Fibroblast of lung (primary cell): Measurements from ENCODE around the gene KCP. TPM values are rescaled to one million over a fixed set of nuclear protein-coding genes. Genes with fewer than 3 reads are reported as not detected.
A peak's percentile ranks its signal among the peaks of the same experiment; 100 is the strongest.

Experiments used
- DNase-seq, 2 donors: peaks; one replicate each; pipeline versions ENCODE4 v3.0.0 to v3.0.0-alpha.2; 2010; ENCODE audit warnings: low read depth in 2 of 2
- H2AFZ ChIP-seq: 2 replicates; pipeline ENCODE4 v1.5.1; 2012; ENCODE audit warnings: low read length, control low read depth, inconsistent platforms
- H3K27ac ChIP-seq: 2 replicates; pipeline ENCODE4 v1.5.1; 2011; ENCODE audit warnings: low read length, control low read depth; ENCODE audit not compliant: insufficient read depth
- H3K27me3 ChIP-seq: 2 replicates; pipeline ENCODE4 v1.5.1; 2011; ENCODE audit warnings: mild to moderate bottlenecking, low read length; ENCODE audit not compliant: control insufficient read depth, insufficient read depth
- H3K36me3 ChIP-seq: 2 replicates; pipeline ENCODE4 v1.5.1; 2011; ENCODE audit warnings: low read length; ENCODE audit not compliant: control insufficient read depth, insufficient read depth
- H3K4me1 ChIP-seq: 2 replicates; pipeline ENCODE4 v1.5.1; 2011; ENCODE audit warnings: low read length; ENCODE audit not compliant: control insufficient read depth, insufficient read depth; ENCODE audit errors: extremely low read depth
- H3K4me2 ChIP-seq: 2 replicates; pipeline ENCODE4 v1.5.1; 2011; ENCODE audit warnings: low read length, control low read depth; ENCODE audit not compliant: insufficient read depth; ENCODE audit errors: extremely low read depth
- H3K4me3 ChIP-seq, 4 experiments: fragments of 200-600 bp in 1 of 4; sonication (generic) in 1 of 4; replicated peaks in 1 of 4; 2 replicates each; pipeline ENCODE4 v1.5.1; 2011 to 2016; ENCODE audit warnings: low read length in 4 of 4, low read depth in 3 of 4, mild to moderate bottlenecking in 3 of 4, control low read depth in 2 of 4, inconsistent platforms in 1 of 4, mixed read lengths in 1 of 4; ENCODE audit not compliant: insufficient read depth in 1 of 4; ENCODE audit errors: control extremely low read depth in 1 of 4
- H3K79me2 ChIP-seq: 2 replicates; pipeline ENCODE4 v1.5.1; 2012; ENCODE audit warnings: mild to moderate bottlenecking, low read length, inconsistent platforms; ENCODE audit not compliant: control insufficient read depth, insufficient read depth
- H3K9ac ChIP-seq: 2 replicates; pipeline ENCODE4 v1.5.1; 2011; ENCODE audit warnings: mild to moderate bottlenecking, low read length, control low read depth; ENCODE audit not compliant: insufficient read depth
- H3K9me3 ChIP-seq: 2 replicates; pipeline ENCODE4 v1.5.1; 2012; ENCODE audit warnings: low read depth, low read length; ENCODE audit not compliant: control insufficient read depth, insufficient read depth
- H4K20me1 ChIP-seq: 2 replicates; pipeline ENCODE4 v1.5.1; 2011; ENCODE audit warnings: low read length; ENCODE audit not compliant: control insufficient read depth, insufficient read depth; ENCODE audit errors: extremely low read depth
- CTCF ChIP-seq, 2 donors: IDR thresholded peaks in 1 of 2; conservative IDR thresholded peaks in 1 of 2; 1 replicate in 1 of 2; 2 replicates in 1 of 2; pipeline ENCODE4 v1.5.1; 2011 to 2012; ENCODE audit warnings: low read length in 2 of 2, control low read depth in 1 of 2, inconsistent platforms in 1 of 2, low read depth in 1 of 2, mild to moderate bottlenecking in 1 of 2
- EZH2 ChIP-seq: IDR thresholded peaks from 2 replicates; pipeline ENCODE4 v1.5.1; 2012; ENCODE audit warnings: low read length, control low read depth, mild to moderate bottlenecking; ENCODE audit errors: missing control alignments
- polyA plus RNA-seq, 2 donors: library from polyadenylated mRNA; depleted of rRNA in 1 of 2; stranded (reverse) in 1 of 2; unstranded in 1 of 2; fragments of >200 nt; gene quantifications; 2 replicates each; pipeline ENCODE4 v1.2.1, GENCODE V29; 2011 to 2012; ENCODE audit warnings: missing spikeins in 1 of 2
- total RNA-seq: library from RNA; depleted of rRNA; stranded (reverse); fragments of >200 nt; gene quantifications from 2 replicates; pipeline ENCODE4 v1.2.1, GENCODE V29; 2014

KCP gene
- total and polyA plus RNA-seq, 2 donors (not counting 1 experiment from before 2014, with no cell fraction given): 0.08 to 0.50 TPM

- no peak for TF ChIP-seq EZH2
- no peak for TF ChIP-seq CTCF (conservative IDR thresholded peaks at IDR 0.05 in 1 of 2, IDR thresholded peaks at IDR 0.05 in 1 of 2; ENCODE audit: low read depth in 1 of 2, low read length in 2 of 2)
- no peaks in the 10 kb centered on the region for H3K9me3 ChIP-seq
- H4K20me1 ChIP-seq: no peaks in the 10 kb centered on the region
- no peak overlapping the region for H2AFZ ChIP-seq
- H3K4me2 ChIP-seq: peak overlapping the region; percentile 87
- peaks cover 32% of the 10 kb centered on the region for H3K4me1 ChIP-seq
- peak overlapping the region; percentile 85 for H3K27ac ChIP-seq
- peaks cover 48% of the 10 kb centered on the region for H3K79me2 ChIP-seq
- peaks cover 13% of the 10 kb centered on the region for H3K36me3 ChIP-seq
- peak; percentile 74 to 87 for DNase-seq
- H3K9ac ChIP-seq: peak overlapping the region; percentile 85
- peak overlapping the region; percentile 82 to 96 (median 94) for H3K4me3 ChIP-seq
- no peaks in the 10 kb centered on the region for H3K27me3 ChIP-seq
These were observed 79.1 kb downstream of the KCP start for GRCh38 chr7:128831178-128831993.

- Histone ChIP-seq H3K27me3 (no peaks in the 10 kb centered on the region), H2AFZ (peak within 1 kb of the TSS; percentile 27), H3K9ac (peak within 1 kb of the TSS; percentile 85), H3K36me3 (peaks cover 7% of the 10 kb centered on the region), H3K4me2 (peak within 1 kb of the TSS; percentile 91), H3K4me3 (peak within 1 kb of the TSS; percentile 82 to 96 (median 94)), H3K79me2 (peaks cover 40% of the 10 kb centered on the region), H3K9me3 (no peaks in the 10 kb centered on the region), H3K4me1 (peaks cover 26% of the 10 kb centered on the region), H3K27ac (peak within 1 kb of the TSS; percentile 85), H4K20me1 (no peaks in the 10 kb centered on the region)
- no peak for TF ChIP-seq EZH2
- TF ChIP-seq CTCF (conservative IDR thresholded peaks at IDR 0.05 in 1 of 2, IDR thresholded peaks at IDR 0.05 in 1 of 2; ENCODE audit: low read depth in 1 of 2, low read length in 2 of 2): no peak
- DNase-seq: peak; percentile 68 to 73
These were observed 80.0 kb downstream of the KCP start, which contains the start of gene FLNC for GRCh38 chr7:128830231-128831177. Gene FLNC (plus strand): TSS chr7:128830406. CDS start chr7:128830638, 232 bp downstream.
